GM12874 (cell line): Measurements from ENCODE around the gene LRRC28.

Source experiments
- TF ChIP-seq, protein P1 (sequence below): IDR thresholded peaks from 2 replicates; pipeline ENCODE4 v1.5.1; 2011; ENCODE audit warnings: low read depth, mild to moderate bottlenecking, control low read depth, low read length, moderate library complexity; ENCODE audit not compliant: insufficient read depth

Gene LRRC28

DNA sequence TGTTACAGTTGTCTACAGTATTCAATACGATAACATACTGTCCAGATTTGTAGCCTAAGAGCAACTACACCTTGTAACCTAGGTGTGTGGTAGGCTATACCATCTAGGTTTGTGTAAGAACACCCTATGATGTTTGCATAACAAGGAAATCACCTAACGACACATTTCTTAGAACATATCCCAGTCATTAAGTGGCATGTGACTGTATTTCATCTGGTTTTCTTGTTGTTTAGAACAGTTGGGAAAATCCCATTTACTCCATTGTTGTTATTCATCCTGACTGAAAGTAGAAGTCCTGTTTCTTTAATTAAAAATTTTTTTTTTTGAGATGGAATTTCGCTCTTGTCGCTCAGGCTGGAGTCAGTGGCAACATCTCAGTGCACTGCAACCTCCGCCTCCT is 31.3 kb downstream of the LRRC28 start:
- TF ChIP-seq, protein P1, sequence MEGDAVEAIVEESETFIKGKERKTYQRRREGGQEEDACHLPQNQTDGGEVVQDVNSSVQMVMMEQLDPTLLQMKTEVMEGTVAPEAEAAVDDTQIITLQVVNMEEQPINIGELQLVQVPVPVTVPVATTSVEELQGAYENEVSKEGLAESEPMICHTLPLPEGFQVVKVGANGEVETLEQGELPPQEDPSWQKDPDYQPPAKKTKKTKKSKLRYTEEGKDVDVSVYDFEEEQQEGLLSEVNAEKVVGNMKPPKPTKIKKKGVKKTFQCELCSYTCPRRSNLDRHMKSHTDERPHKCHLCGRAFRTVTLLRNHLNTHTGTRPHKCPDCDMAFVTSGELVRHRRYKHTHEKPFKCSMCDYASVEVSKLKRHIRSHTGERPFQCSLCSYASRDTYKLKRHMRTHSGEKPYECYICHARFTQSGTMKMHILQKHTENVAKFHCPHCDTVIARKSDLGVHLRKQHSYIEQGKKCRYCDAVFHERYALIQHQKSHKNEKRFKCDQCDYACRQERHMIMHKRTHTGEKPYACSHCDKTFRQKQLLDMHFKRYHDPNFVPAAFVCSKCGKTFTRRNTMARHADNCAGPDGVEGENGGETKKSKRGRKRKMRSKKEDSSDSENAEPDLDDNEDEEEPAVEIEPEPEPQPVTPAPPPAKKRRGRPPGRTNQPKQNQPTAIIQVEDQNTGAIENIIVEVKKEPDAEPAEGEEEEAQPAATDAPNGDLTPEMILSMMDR, result no peak

DNA sequence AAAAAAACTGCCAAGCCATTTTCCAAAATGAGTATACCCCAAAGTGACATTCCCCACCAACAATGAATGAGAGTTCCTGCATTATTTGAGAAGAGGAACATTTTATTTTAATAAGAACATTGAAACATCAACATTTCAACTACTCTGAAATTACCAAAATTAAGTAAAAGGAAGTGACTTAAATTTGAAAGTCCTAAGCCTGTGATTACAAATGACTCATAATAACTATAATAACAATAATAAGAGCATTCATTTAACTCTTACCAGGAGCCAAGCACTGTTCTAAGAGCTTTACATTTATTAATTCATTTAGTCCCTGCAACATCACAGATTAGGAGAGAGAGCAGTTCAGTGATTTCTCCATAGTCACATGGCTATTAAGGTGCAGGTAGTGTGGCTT is 32.4 kb downstream of the LRRC28 start:
- TF ChIP-seq, protein P1, result no peak

DNA sequence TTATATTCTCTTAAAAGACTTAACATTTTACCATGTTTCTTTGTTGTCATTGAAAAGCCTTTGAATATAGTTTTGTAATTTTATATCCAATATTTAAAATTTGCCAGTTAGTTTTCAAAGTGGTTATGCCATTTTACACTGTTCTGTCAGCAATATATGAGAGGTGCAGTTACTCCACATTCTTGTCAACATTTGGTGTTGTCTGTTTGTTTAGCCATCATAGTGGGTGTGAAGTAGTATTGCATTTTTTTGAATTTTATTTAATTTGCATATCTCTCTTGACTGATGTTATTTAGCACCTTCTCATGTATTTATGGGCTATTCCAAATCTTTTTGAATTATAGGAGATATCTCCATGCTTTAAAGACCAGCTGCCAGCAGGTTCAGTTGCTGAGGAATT is 40.4 kb downstream of the LRRC28 start:
- TF ChIP-seq, protein P1, result no peak

DNA sequence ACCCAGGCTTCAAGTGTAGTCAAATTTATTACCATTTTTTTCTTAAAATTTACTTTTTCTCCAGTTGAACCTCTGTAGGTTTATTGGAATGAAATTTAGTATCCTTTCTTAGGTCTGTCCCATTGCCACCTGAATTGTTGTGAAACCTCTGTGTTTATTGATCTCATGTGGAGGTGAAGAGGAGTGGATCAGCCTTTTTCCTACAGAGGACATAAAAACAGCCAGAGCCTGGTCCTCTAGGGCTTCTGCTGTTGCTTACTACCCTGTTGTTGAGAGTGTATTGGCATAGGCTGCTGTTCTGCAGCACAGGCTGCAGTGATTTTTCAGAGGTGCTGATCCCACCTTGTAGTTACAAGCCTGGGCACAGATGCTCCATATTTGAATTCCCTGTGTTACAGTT is 44.6 kb downstream of the LRRC28 start:
- TF ChIP-seq, protein P1, result no peak

DNA sequence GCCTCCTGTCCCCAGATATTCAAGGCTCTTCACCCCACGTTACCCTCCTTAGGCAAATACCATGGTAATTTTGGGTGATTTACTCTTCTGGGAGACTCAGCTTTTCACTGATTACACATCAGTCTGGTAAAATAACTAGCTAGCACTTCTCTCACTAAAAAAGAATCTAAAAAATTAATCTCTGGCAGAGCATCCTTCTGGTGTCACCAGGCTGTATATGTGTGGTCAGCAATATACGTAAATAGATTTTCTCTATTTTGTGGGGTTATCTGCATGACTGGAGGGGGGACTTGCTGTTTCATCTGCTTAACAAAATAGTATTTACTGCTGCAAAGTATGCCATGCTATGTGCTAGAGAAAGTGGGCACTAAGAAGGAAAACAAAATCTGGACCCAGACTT is 45.1 kb downstream of the LRRC28 start:
- TF ChIP-seq, protein P1, result no peak

DNA sequence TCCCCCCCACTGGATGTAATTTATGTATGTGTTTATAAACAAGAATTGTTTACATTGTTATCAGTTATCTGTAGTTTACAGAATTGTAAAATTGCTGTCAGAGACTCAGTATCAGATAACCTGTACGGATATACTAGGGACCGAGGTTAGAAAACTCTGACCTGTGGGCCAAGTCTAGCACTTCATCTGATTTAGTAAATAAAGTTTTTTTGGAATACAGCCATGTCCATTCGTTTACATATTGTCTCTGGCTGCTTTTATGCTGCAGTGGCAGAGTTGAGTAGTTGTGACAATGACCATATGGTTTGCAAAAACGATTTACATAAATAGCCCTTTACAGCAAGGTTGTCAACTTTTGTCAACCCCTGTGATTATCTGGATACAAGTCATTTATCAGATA is 52.6 kb downstream of the LRRC28 start:
- TF ChIP-seq, protein P1, result no peak

DNA sequence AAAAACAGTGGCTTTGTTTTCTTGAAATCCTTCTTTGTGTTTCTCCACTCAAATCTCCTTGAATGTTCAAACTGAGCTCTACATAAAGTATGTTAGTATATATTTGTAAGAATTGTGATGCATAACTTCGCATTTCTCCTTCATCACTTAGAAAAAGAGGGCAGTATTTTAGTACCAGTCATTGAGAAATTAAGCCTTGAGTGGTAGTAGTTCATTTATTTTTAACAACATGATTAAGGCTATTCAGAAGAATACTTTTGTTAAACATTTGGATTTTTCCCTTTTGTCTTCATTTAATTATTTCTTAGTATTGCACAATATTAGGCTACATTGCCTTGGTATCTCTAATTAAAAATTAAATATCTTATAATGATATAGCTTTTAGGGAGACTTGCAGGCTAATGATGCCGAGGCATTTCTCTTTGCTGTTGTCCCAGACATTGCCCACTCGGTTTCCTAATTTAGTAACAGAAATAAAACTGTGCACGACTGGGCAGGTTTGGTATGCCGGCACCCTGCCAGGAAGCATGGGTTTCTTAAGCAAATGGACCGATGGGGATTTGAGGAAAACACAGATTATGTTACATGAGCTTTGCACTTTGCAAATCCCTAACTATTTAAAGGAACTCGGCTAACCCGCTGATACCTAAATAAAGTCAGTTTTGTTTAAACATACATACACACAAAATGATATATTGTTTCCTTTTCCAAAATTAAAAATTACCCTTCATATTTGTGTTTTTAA is 54.7 kb downstream of the LRRC28 start:
- TF ChIP-seq, protein P1, result no peak
